K562 (cell line): ENCODE data around the gene DHX8. TPM values are rescaled to one million over a fixed set of nuclear protein-coding genes. Genes with fewer than 3 reads are reported as not detected.
A peak's percentile ranks its signal among the peaks of the same experiment; 100 is the strongest.

Source experiments
- ATAC-seq: fragments of 200-7000 bp; cut with Tn5 transposase; 3 replicates; pipeline ENCODE4 v1.9.1; 2020; ENCODE audit warnings: moderate library complexity
- BruUV-seq: library from RNA; stranded (reverse); fragments of 400-500 nt; replicated peaks from 2 replicates; lab custom pipeline; 2021; lab: Mats Ljungman, UMichigan
- CTCF ChIA-PET: fragments of 300-600 bp; formaldehyde crosslinking; extraction: SDS; loops from one replicate; lab custom pipeline; 2021; ENCODE audit warnings: low intra/inter-chr PET ratio; lab: Yijun Ruan, JAX
- POLR2A ChIA-PET: fragments of 300-600, 350-650 bp; sonication (Branson Sonifier 250); formaldehyde crosslinking; extraction: SDS; loops from one replicate; lab custom pipeline; 2021; ENCODE audit warnings: antibody characterized with exemption, inconsistent platforms; lab: Yijun Ruan, JAX
- DNase-seq, 4 experiments: peaks; one replicate each; pipeline versions ENCODE4 v3.0.0 to v3.0.0-alpha.2; 2011 to 2018; ENCODE audit warnings: low spot score in 3 of 4, mixed read lengths in 3 of 4; ENCODE audit errors: extremely low read depth in 1 of 4
- FAIRE-seq: peaks from 2 replicates; lab custom pipeline; 2011; peaks lifted over from hg19 to GRCh38; lab: Jason Lieb, UNC
- H2AFZ ChIP-seq: 2 replicates; pipeline ENCODE4 v1.6.0; 2011; ENCODE audit warnings: low read depth, low read length, control low read depth, inconsistent platforms
- H3K27ac ChIP-seq: fragments of 200-600 bp; 3 replicates; pipeline ENCODE4 v1.8.0; 2011; ENCODE audit warnings: low read depth, mild to moderate bottlenecking, control low read depth, inconsistent platforms, low read length, moderate library complexity, mixed read lengths; ENCODE audit errors: extremely low read depth
- H3K27me3 ChIP-seq, 2 experiments: fragments of 300-600 bp in 1 of 2; 2 replicates in 1 of 2; 3 replicates in 1 of 2; pipeline versions ENCODE4 v1.6.0 to v1.8.0; 2011; ENCODE audit warnings: inconsistent platforms in 2 of 2, low read length in 2 of 2, mild to moderate bottlenecking in 1 of 2, mixed read lengths in 1 of 2, moderate library complexity in 1 of 2; ENCODE audit not compliant: control insufficient read depth in 2 of 2, insufficient read depth in 2 of 2
- H3K36me3 ChIP-seq: fragments of 300-600 bp; 3 replicates; pipeline ENCODE4 v1.8.0; 2011; ENCODE audit warnings: mild to moderate bottlenecking, low read length, inconsistent platforms; ENCODE audit not compliant: control insufficient read depth, insufficient read depth
- H3K4me1 ChIP-seq, 2 experiments: fragments of 200-600 bp in 1 of 2; replicated peaks in 1 of 2; 2 replicates in 1 of 2; 3 replicates in 1 of 2; pipeline versions ENCODE4 v1.5.1 to v1.8.0; 2011; ENCODE audit warnings: inconsistent platforms in 2 of 2, low read length in 2 of 2, mild to moderate bottlenecking in 1 of 2, mixed read lengths in 1 of 2, moderate library complexity in 1 of 2; ENCODE audit not compliant: control insufficient read depth in 2 of 2, insufficient read depth in 2 of 2
- H3K4me2 ChIP-seq: 2 replicates; pipeline ENCODE4 v1.6.1; 2011; ENCODE audit warnings: low read length, control low read depth, inconsistent platforms, mixed read lengths; ENCODE audit not compliant: insufficient read depth
- H3K4me3 ChIP-seq: fragments of 200-600 bp; sonication (generic), shearing (Covaris generic); 2 replicates; pipeline ENCODE4 v1.5.1; 2016; ENCODE audit warnings: control low read depth, inconsistent platforms
- H3K79me2 ChIP-seq: fragments of 200-600 bp; 3 replicates; pipeline ENCODE4 v1.8.0; 2011; ENCODE audit warnings: low read length, inconsistent platforms; ENCODE audit not compliant: control insufficient read depth, insufficient read depth
- H3K9ac ChIP-seq, 2 experiments: 2 replicates each; pipeline versions ENCODE4 v1.6.0 to v1.6.1; 2011; ENCODE audit warnings: low read depth in 2 of 2, low read length in 2 of 2, control low read depth in 1 of 2, inconsistent platforms in 1 of 2, mild to moderate bottlenecking in 1 of 2, mixed read lengths in 1 of 2; ENCODE audit not compliant: insufficient read depth in 1 of 2
- H3K9me1 ChIP-seq: one replicate; pipeline ENCODE4 v1.6.0; 2011; ENCODE audit warnings: inconsistent platforms, mild to moderate bottlenecking, low read length, moderate library complexity; ENCODE audit not compliant: control insufficient read depth, insufficient read depth
- H3K9me3 ChIP-seq: replicated peaks from 2 replicates; pipeline ENCODE4 v1.5.1; 2011; ENCODE audit warnings: low read depth, low read length, inconsistent platforms; ENCODE audit not compliant: control insufficient read depth, insufficient read depth
- H4K20me1 ChIP-seq: replicated peaks from 2 replicates; pipeline ENCODE4 v1.6.1; 2011; ENCODE audit warnings: low read length, inconsistent platforms, mixed read lengths; ENCODE audit not compliant: control insufficient read depth, insufficient read depth
- PTBP1 ChIP-seq: fragments of 200-400 bp; formaldehyde crosslinking; IDR thresholded peaks from 2 replicates; pipeline ENCODE4 v1.6.1; 2017; ENCODE audit warnings: low read depth, low read length
- RREB1 ChIP-seq: fragments of 250-450 bp; sonication (Bioruptor Pico); IDR thresholded peaks from 2 replicates; pipeline ENCODE4 v1.4.0; 2020
- SMAD2 ChIP-seq: fragments of 150-350 bp; IDR thresholded peaks from 2 replicates; pipeline ENCODE4 v1.6.1; 2014; ENCODE audit warnings: low read depth, mild to moderate bottlenecking, low read length
- SRF ChIP-seq, 2 experiments: fragments of 250-450, 450-650 bp in 1 of 2; sonication (Bioruptor Pico) in 1 of 2; sonication (generic) in 1 of 2; formaldehyde crosslinking; IDR thresholded peaks; 2 replicates each; pipeline versions ENCODE4 v1.5.0 to v1.5.1; 2020 to 2022; ENCODE audit warnings: mild to moderate bottlenecking in 1 of 2, missing genetic modification reagents in 1 of 2
- ZNF77 ChIP-seq: fragments of 250-450 bp; sonication (Bioruptor Pico); IDR thresholded peaks from 2 replicates; pipeline ENCODE4 v1.5.0; 2020
- WGBS: fragments of 100-300 bp; shearing (Covaris generic); methylation state at CpG from one replicate; pipeline ENCODE4 v1.1.6; 2016; ENCODE audit warnings: low coverage, mixed read lengths; ENCODE audit not compliant: insufficient coverage; ENCODE audit errors: missing lambda C conversion rate; 5-methylcytosine and 5-hydroxymethylcytosine counted together
- in situ Hi-C: fragments of 300-500 bp; cut with MboI; formaldehyde crosslinking; loops from 4 replicates; pipeline ENCODE4 v1.15.0; 2018; ENCODE audit warnings: inconsistent platforms, mixed read lengths
- intact Hi-C: fragments of 100-400 bp; cut with micrococcal nuclease; formaldehyde crosslinking; loops from 2 replicates; pipeline ENCODE4 v1.14.2; 2022
- polyA plus RNA-seq, 8 experiments: library from polyadenylated mRNA; depleted of rRNA in 4 of 8; stranded (reverse) in 5 of 8; unstranded in 3 of 8; fragments of >200 nt; fragmentation: Nextera tagmentation in 2 of 8; fragmentation: Illumina TruSeq in 1 of 8; extraction: Ambion mirVana in 2 of 8; extraction: Trizol in 1 of 8; gene quantifications; 2 replicates each; pipeline versions ENCODE4 v1.2.1 to v1.2.3, GENCODE V29; 2011 to 2014; ENCODE audit warnings: inconsistent platforms in 1 of 8, missing spikeins in 1 of 8
- total RNA-seq, 7 experiments: library from RNA; depleted of rRNA in 6 of 7; stranded (reverse); fragments of >200 nt in 6 of 7; fragmentation: Illumina TruSeq in 2 of 7; extraction: Trizol in 2 of 7; gene quantifications; 2 replicates each; pipeline versions ENCODE4 v1.2.1 to v1.2.3, GENCODE V29; 2011 to 2021; ENCODE audit warnings: low replicate concordance in 1 of 7

Gene DHX8
- total and polyA plus RNA-seq, 9 of the 15 experiments (the other 6 are each of a cell fraction or from before 2014, with no cell fraction given), result 16.7 to 42.5 (median 25.6) TPM

- TF ChIP-seq SRF (CRISPR knock-in tag; IDR thresholded peaks at IDR 0.05), result no peak
- no peak for TF ChIP-seq PTBP1
- TF ChIP-seq, all 486 proteins: peak for 0
These were observed 33.4 kb downstream of the DHX8 start (continued) for GRCh38 chr17:43517161-43517560.

GRCh38 chr17:43517615-43518386 is 34.0 kb downstream of the DHX8 start:
- H3K4me1 ChIP-seq, result no peaks in the 10 kb centered on the region
- no peaks in the 10 kb centered on the region for H3K9me3 ChIP-seq
- DNase-seq (no peak), FAIRE-seq (peak; percentile 37), ATAC-seq (no peak)
- H3K4me2 ChIP-seq, result no peak overlapping the region
- WGBS, result 81% methylated on average over 8 of the region's 8 CpGs
- H3K27me3 ChIP-seq, result no peaks in the 10 kb centered on the region
- H3K36me3 ChIP-seq, result peaks cover 76% of the 10 kb centered on the region
- TF ChIP-seq RREB1 (CRISPR knock-in tag) (no peak), ZNF77 (no peak), SMAD2 (no peak)
- no peaks in the 10 kb centered on the region for H3K9me1 ChIP-seq
- in situ Hi-C loops, result no loop called here
- CTCF ChIA-PET, result no interaction called here
- no peak overlapping the region for H3K27ac ChIP-seq
- no TSS peak for BruUV-seq
- H3K79me2 ChIP-seq, result no peaks in the 10 kb centered on the region
- POLR2A ChIA-PET, result interaction anchor here (0.8 kb wide), 1 partner anchor 175 kb away, joined by 3 read pairs; no protein-coding TSS in a partner anchor
- intact Hi-C loops, result no loop called here
- no peak overlapping the region for H3K9ac ChIP-seq
- no peak overlapping the region for H2AFZ ChIP-seq
- H3K4me3 ChIP-seq, result no peak overlapping the region
- H4K20me1 ChIP-seq, result no peaks in the 10 kb centered on the region; the same call in 1 of the 2 replicates
